ENCODE results near the gene ADRA1B. TPM values are rescaled to one million over a fixed set of nuclear protein-coding genes. Genes with fewer than 3 reads are reported as not detected.

ADRA1B gene
- total and polyA plus RNA-seq, 10 of the 15 experiments (the other 5 are each of a cell fraction or from before 2014, with no cell fraction given): 0.04 TPM; not detected in 9

- H3K27ac ChIP-seq (ENCODE audit: control insufficient read depth, insufficient read depth): no peak overlapping the region
- no peaks in the 10 kb centered on the region for H4K20me1 ChIP-seq (ENCODE audit: control insufficient read depth, insufficient read depth)
- no peak overlapping the region for H3K4me3 ChIP-seq
- ChIA-PET POLR2A (no interaction called here), SMC1A (ENCODE audit: uncharacterized antibody, unreplicated experiment) (no interaction called here), CTCF (no interaction called here), RAD21 (ENCODE audit: unreplicated experiment) (no interaction called here)
- in situ Hi-C loops (cut with MboI) (no loop called here), intact Hi-C loops (cut with micrococcal nuclease; ENCODE audit: unreplicated experiment) (no loop called here)
- no peak for DNase-seq (ENCODE audit: low read depth, low spot score)
- no peaks in the 10 kb centered on the region; a peak in 2 of 4 replicates for H3K27me3 ChIP-seq (replicated peaks in 1 of 2; ENCODE audit: control insufficient read depth in 2 of 2, insufficient read depth in 2 of 2, low read length in 1 of 2)
- WGBS (ENCODE audit: insufficient coverage, insufficient replicate concordance, low lambda C conversion rate, missing lambda C conversion rate): 13% methylated on average over 3 of the region's 3 CpGs
- no peaks in the 10 kb centered on the region for H3K79me2 ChIP-seq (ENCODE audit: control insufficient read depth, insufficient read depth, low read length)
- no peaks in the 10 kb centered on the region for H3K4me1 ChIP-seq (ENCODE audit: control insufficient read depth, insufficient read depth, low read length)
- no peak for TF ChIP-seq ESRRA (IDR thresholded peaks at IDR 0.05; ENCODE audit: low read length)
- no peak for TF ChIP-seq BCLAF1 (IDR thresholded peaks at IDR 0.05)
- no peak for TF ChIP-seq E2F4 (IDR thresholded peaks at IDR 0.05; ENCODE audit: low read depth, low read length)
- TF ChIP-seq FOS (IDR thresholded peaks at IDR 0.05; ENCODE audit: borderline replicate concordance, extremely low read depth, insufficient read length): no peak
- no peak for ATAC-seq
- H3K9me3 ChIP-seq (replicated peaks; ENCODE audit: control insufficient read depth, insufficient read depth, low read length): no peaks in the 10 kb centered on the region
- H3K36me3 ChIP-seq (ENCODE audit: control insufficient read depth in 2 of 2, insufficient read depth in 2 of 2, low read length in 1 of 2): no peaks in the 10 kb centered on the region
- no peak overlapping the region for H3K4me2 ChIP-seq (ENCODE audit: control insufficient read depth, insufficient read depth)
- H2AFZ ChIP-seq (ENCODE audit: control insufficient read depth, low read depth, low read length): no peak overlapping the region
- no TSS peak for BruUV-seq (replicated peaks)
- H3K9ac ChIP-seq (ENCODE audit: control insufficient read depth, insufficient read depth, low read length): no peak overlapping the region
- no peak for FAIRE-seq
Measured at GRCh38 chr5:159909126-159909525, 7.2 kb upstream of the ADRA1B start.
